ENCODE data around the gene CRYBA2.

CRYBA2 gene

DNA sequence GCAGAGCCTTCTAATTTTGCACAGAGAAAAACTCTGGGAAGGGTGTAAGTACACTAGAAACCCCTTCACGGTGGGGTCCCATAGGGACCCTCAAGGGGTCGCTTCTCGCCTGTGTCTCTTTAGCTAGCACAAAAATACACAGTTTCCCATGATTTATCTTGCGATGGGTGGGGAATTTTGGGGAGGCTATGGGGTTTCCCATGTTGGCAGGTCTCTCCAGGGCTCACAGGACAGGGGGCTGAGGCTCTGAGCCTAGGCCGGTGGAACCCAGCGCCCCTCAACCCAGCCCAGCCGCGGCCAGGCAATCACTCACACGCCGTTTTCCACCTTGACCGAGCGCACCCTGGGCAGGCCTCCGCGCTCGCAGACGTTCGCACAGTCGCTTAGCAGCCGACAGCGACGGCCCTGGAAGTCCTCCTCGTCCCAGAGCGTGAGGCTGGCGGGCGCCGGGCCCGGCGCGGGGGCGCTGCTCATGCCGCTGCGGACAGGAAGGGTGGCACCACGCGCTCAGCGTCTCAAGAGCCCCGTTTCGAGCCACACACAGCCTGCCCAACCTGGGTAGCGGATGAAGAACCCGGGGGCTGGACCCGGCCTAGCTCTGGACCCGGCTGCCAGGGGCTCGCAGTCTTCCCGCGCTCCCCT, 398 bp downstream of the CRYBA2 start:
- H3K18ac ChIP-seq (ENCODE audit: low read depth in 1 of 2, low read length in 2 of 2), result no peak overlapping the region
- H2AFZ ChIP-seq (ENCODE audit: low read depth, low read length), result no peak overlapping the region
- H3K4ac ChIP-seq (ENCODE audit: low read depth in 1 of 2, low read length in 2 of 2), result no peak overlapping the region
- no peaks in the 10 kb centered on the region for H3K79me1 ChIP-seq (replicated peaks; ENCODE audit: low read length, poor library complexity, severe bottlenecking)
- H2BK120ac ChIP-seq (ENCODE audit: low read depth, low read length), result no peak overlapping the region
- peak overlapping the region in 1 of 2 experiments; percentile 72 for H3K4me3 ChIP-seq (ENCODE audit: insufficient read depth in 1 of 2, low read depth in 1 of 2, low read length in 2 of 2)
- no peak for DNase-seq
- H4K8ac ChIP-seq (ENCODE audit: low read length), result no peak overlapping the region
- peaks cover 21% of the 10 kb centered on the region for H3K4me1 ChIP-seq (ENCODE audit: control insufficient read depth, insufficient read depth, low read depth, low read length)
- no peaks in the 10 kb centered on the region for H3K36me3 ChIP-seq (ENCODE audit: control insufficient read depth in 1 of 2, insufficient read depth in 2 of 2, low read depth in 1 of 2, low read length in 2 of 2)
- no peak overlapping the region for H2BK12ac ChIP-seq (ENCODE audit: low read length in 2 of 2)
- H2BK15ac ChIP-seq (ENCODE audit: low read depth, poor library complexity, severe bottlenecking), result no peak overlapping the region
- H3K4me2 ChIP-seq (ENCODE audit: low read length, poor library complexity, severe bottlenecking), result peak overlapping the region; percentile 20
- H2BK5ac ChIP-seq (ENCODE audit: low read depth, low read length, poor library complexity, severe bottlenecking), result no peak overlapping the region
- H3K27ac ChIP-seq (ENCODE audit: low read length, poor library complexity, severe bottlenecking), result no peak overlapping the region
- H2AK5ac ChIP-seq (ENCODE audit: low read length, severe bottlenecking), result no peak overlapping the region
- H3K9me3 ChIP-seq (ENCODE audit: control insufficient read depth, low read length), result no peaks in the 10 kb centered on the region
- 9% methylated on average over 37 of the region's 44 CpGs for WGBS
- peak overlapping the region in 1 of 2 experiments; percentile 6 for H3K23ac ChIP-seq (ENCODE audit: low read length in 2 of 2)
- peaks cover 95 to 100% of the 10 kb centered on the region in 2 experiments for H3K27me3 ChIP-seq (ENCODE audit: control insufficient read depth in 1 of 2, insufficient read depth in 1 of 2, low read length in 2 of 2)
- no peak overlapping the region for H3K14ac ChIP-seq (ENCODE audit: low read length in 2 of 2)
- H4K91ac ChIP-seq (ENCODE audit: low read length), result no peak overlapping the region
- H3K9ac ChIP-seq (ENCODE audit: low read length), result no peak overlapping the region

DNA sequence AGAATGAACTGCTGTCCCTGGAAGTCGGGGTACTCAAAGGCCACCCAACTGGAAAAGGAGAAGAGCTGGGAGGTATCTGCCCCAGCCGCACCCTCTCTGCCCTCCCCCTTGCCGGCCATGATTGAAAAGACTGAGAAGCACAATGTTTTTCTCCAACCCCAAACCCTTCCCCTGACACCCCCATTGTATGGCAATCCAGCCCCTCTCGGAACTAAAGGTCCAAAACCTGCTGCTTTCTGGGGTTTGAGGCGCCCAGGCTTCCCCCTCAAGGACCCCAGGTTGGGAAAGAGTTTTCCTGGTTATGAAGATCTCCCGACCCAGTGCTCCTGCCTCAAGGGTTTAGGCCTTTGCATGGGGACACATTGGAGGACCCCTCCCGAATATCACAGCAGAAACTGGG, 1.0 kb downstream of the CRYBA2 start:
- Histone ChIP-seq H3K9me3 (ENCODE audit: control insufficient read depth, low read length) (no peaks in the 10 kb centered on the region), H4K91ac (ENCODE audit: low read length) (no peak overlapping the region), H2AFZ (ENCODE audit: low read depth, low read length) (no peak overlapping the region), H3K27ac (ENCODE audit: low read length, poor library complexity, severe bottlenecking) (no peak overlapping the region), H4K8ac (ENCODE audit: low read length) (no peak overlapping the region), H2BK15ac (ENCODE audit: low read depth, poor library complexity, severe bottlenecking) (no peak overlapping the region), H2BK5ac (ENCODE audit: low read depth, low read length, poor library complexity, severe bottlenecking) (no peak overlapping the region), H2AK5ac (ENCODE audit: low read length, severe bottlenecking) (no peak overlapping the region), H3K36me3 (ENCODE audit: control insufficient read depth in 1 of 2, insufficient read depth in 2 of 2, low read depth in 1 of 2, low read length in 2 of 2) (no peaks in the 10 kb centered on the region), H3K79me1 (replicated peaks; ENCODE audit: low read length, poor library complexity, severe bottlenecking) (no peaks in the 10 kb centered on the region), H3K18ac (ENCODE audit: low read depth in 1 of 2, low read length in 2 of 2) (no peak overlapping the region), H3K4ac (ENCODE audit: low read depth in 1 of 2, low read length in 2 of 2) (no peak overlapping the region), H2BK120ac (ENCODE audit: low read depth, low read length) (no peak overlapping the region), H2BK12ac (ENCODE audit: low read length in 2 of 2) (no peak overlapping the region), H3K14ac (ENCODE audit: low read length in 2 of 2) (no peak overlapping the region), H3K4me1 (ENCODE audit: control insufficient read depth, insufficient read depth, low read depth, low read length) (peaks cover 21% of the 10 kb centered on the region), H3K23ac (ENCODE audit: low read length in 2 of 2) (no peak overlapping the region), H3K4me3 (ENCODE audit: insufficient read depth in 1 of 2, low read depth in 1 of 2, low read length in 2 of 2) (no peak overlapping the region), H3K9ac (ENCODE audit: low read length) (no peak overlapping the region), H3K4me2 (ENCODE audit: low read length, poor library complexity, severe bottlenecking) (no peak overlapping the region), H3K27me3 (ENCODE audit: control insufficient read depth in 1 of 2, insufficient read depth in 1 of 2, low read length in 2 of 2) (peaks cover 95 to 100% of the 10 kb centered on the region in 2 experiments)
- no peak for DNase-seq
- 23% methylated on average over 7 of the region's 7 CpGs for WGBS

DNA sequence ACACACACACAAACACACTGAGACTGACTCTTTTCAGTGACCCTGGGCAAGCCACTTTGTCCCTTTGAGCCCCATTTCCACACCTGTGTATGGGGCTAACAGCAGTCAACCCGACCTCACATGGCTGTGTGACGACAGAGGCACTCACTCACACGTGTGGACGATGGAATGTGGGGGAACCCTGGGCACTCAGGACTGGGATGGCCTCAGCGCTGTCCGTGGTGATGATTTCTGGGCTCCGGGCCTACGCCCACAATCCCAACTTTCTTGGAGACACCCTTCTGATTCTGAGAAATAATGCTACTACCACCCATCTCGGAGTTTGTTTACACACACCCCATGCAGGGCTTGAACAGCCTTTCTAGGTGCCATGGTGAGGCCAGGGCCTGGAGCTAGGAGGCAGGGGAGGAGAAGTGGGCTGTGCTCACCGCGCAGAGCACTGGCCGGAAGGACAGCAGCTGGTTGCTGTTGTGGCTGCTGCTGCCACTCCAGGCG, 1.5 kb downstream of the CRYBA2 start:
- Histone ChIP-seq H3K9ac (ENCODE audit: low read length) (no peak overlapping the region), H3K36me3 (ENCODE audit: control insufficient read depth in 1 of 2, insufficient read depth in 2 of 2, low read depth in 1 of 2, low read length in 2 of 2) (no peaks in the 10 kb centered on the region), H3K4me3 (ENCODE audit: insufficient read depth in 1 of 2, low read depth in 1 of 2, low read length in 2 of 2) (no peak overlapping the region), H2BK5ac (ENCODE audit: low read depth, low read length, poor library complexity, severe bottlenecking) (no peak overlapping the region), H2AFZ (ENCODE audit: low read depth, low read length) (no peak overlapping the region), H3K27me3 (ENCODE audit: control insufficient read depth in 1 of 2, insufficient read depth in 1 of 2, low read length in 2 of 2) (peaks cover 96 to 100% of the 10 kb centered on the region in 2 experiments), H3K4me2 (ENCODE audit: low read length, poor library complexity, severe bottlenecking) (no peak overlapping the region), H4K8ac (ENCODE audit: low read length) (no peak overlapping the region), H2BK12ac (ENCODE audit: low read length in 2 of 2) (no peak overlapping the region), H3K27ac (ENCODE audit: low read length, poor library complexity, severe bottlenecking) (no peak overlapping the region), H4K91ac (ENCODE audit: low read length) (no peak overlapping the region), H3K9me3 (ENCODE audit: control insufficient read depth, low read length) (no peaks in the 10 kb centered on the region), H3K14ac (ENCODE audit: low read length in 2 of 2) (no peak overlapping the region), H3K23ac (ENCODE audit: low read length in 2 of 2) (no peak overlapping the region), H3K4me1 (ENCODE audit: control insufficient read depth, insufficient read depth, low read depth, low read length) (peaks cover 21% of the 10 kb centered on the region), H3K4ac (ENCODE audit: low read depth in 1 of 2, low read length in 2 of 2) (no peak overlapping the region), H3K79me1 (replicated peaks; ENCODE audit: low read length, poor library complexity, severe bottlenecking) (no peaks in the 10 kb centered on the region), H3K18ac (ENCODE audit: low read depth in 1 of 2, low read length in 2 of 2) (no peak overlapping the region), H2AK5ac (ENCODE audit: low read length, severe bottlenecking) (no peak overlapping the region), H2BK120ac (ENCODE audit: low read depth, low read length) (no peak overlapping the region), H2BK15ac (ENCODE audit: low read depth, poor library complexity, severe bottlenecking) (no peak overlapping the region)
- 12% methylated on average over 12 of the region's 13 CpGs for WGBS
- peak; percentile 36 for DNase-seq

DNA sequence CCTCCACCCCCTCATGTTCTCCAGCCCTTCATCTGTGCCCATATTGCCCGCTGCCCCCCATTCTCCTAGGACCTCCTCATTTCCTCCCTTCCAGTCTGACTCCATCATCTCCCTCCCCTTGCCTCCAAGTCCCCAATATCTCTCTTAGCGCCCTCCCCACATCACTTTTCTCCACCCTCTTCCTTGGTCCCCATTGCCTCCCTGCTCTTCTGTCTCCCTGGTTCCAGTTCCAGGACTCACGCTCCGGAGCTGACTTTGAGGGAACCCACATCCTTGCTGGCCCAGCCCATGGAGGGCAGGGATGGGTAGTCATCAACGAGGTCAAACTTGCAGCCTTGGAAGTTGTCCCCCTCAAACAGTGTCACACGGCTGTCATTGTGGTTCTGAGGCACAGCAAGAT, 2.6 kb downstream of the CRYBA2 start:
- no peak overlapping the region for H2BK15ac ChIP-seq (ENCODE audit: low read depth, poor library complexity, severe bottlenecking)
- no peak overlapping the region for H2AFZ ChIP-seq (ENCODE audit: low read depth, low read length)
- H2BK120ac ChIP-seq (ENCODE audit: low read depth, low read length), result no peak overlapping the region
- no peak overlapping the region for H3K4me2 ChIP-seq (ENCODE audit: low read length, poor library complexity, severe bottlenecking)
- H3K4me1 ChIP-seq (ENCODE audit: control insufficient read depth, insufficient read depth, low read depth, low read length), result peaks cover 16% of the 10 kb centered on the region
- H3K18ac ChIP-seq (ENCODE audit: low read depth in 1 of 2, low read length in 2 of 2), result no peak overlapping the region
- no peak overlapping the region for H2BK5ac ChIP-seq (ENCODE audit: low read depth, low read length, poor library complexity, severe bottlenecking)
- no peak overlapping the region for H2AK5ac ChIP-seq (ENCODE audit: low read length, severe bottlenecking)
- 51% methylated on average over 6 of the region's 6 CpGs for WGBS
- no peak overlapping the region for H3K4ac ChIP-seq (ENCODE audit: low read depth in 1 of 2, low read length in 2 of 2)
- H4K91ac ChIP-seq (ENCODE audit: low read length), result no peak overlapping the region
- no peak overlapping the region for H3K27ac ChIP-seq (ENCODE audit: low read length, poor library complexity, severe bottlenecking)
- H3K4me3 ChIP-seq (ENCODE audit: insufficient read depth in 1 of 2, low read depth in 1 of 2, low read length in 2 of 2), result no peak overlapping the region
- no peak overlapping the region for H3K9ac ChIP-seq (ENCODE audit: low read length)
- H3K27me3 ChIP-seq (ENCODE audit: control insufficient read depth in 1 of 2, insufficient read depth in 1 of 2, low read length in 2 of 2), result peaks cover 98 to 100% of the 10 kb centered on the region in 2 experiments
- no peaks in the 10 kb centered on the region for H3K36me3 ChIP-seq (ENCODE audit: control insufficient read depth in 1 of 2, insufficient read depth in 2 of 2, low read depth in 1 of 2, low read length in 2 of 2)
- H3K14ac ChIP-seq (ENCODE audit: low read length in 2 of 2), result no peak overlapping the region
- H3K9me3 ChIP-seq (ENCODE audit: control insufficient read depth, low read length), result no peaks in the 10 kb centered on the region
- no peak overlapping the region for H3K23ac ChIP-seq (ENCODE audit: low read length in 2 of 2)
- no peak for DNase-seq
- no peak overlapping the region for H4K8ac ChIP-seq (ENCODE audit: low read length)
- H3K79me1 ChIP-seq (replicated peaks; ENCODE audit: low read length, poor library complexity, severe bottlenecking), result no peaks in the 10 kb centered on the region
- no peak overlapping the region for H2BK12ac ChIP-seq (ENCODE audit: low read length in 2 of 2)

All from mesenchymal stem cell (in vitro differentiated cells and primary cell).